ENCODE results near the gene LY6G6D.

DNA sequence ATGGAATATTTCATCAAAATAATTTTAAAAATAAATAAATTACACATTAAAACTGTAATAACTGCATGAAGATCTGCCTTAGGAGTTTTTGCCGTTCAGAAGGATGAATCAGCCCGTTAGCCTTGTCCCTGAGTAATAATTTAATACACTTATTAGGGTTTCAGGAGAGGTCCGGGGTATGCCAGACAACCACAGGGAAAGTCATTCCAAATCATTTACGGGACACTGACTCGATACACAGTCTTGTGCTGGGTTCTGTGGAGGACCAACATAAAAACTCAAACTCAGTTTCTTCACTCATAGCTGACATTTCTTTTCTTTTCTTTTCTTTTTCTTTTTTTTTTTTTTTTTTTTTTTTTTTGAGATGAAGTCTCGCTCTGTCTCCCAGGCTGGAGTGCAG, 9.2 kb upstream of the LY6G6D start:
- TF ChIP-seq, protein P1, sequence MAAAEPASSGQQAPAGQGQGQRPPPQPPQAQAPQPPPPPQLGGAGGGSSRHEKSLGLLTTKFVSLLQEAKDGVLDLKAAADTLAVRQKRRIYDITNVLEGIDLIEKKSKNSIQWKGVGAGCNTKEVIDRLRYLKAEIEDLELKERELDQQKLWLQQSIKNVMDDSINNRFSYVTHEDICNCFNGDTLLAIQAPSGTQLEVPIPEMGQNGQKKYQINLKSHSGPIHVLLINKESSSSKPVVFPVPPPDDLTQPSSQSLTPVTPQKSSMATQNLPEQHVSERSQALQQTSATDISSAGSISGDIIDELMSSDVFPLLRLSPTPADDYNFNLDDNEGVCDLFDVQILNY (CRISPR knock-in tag; IDR thresholded peaks at IDR 0.05): no peak
- TF ChIP-seq, protein P2, sequence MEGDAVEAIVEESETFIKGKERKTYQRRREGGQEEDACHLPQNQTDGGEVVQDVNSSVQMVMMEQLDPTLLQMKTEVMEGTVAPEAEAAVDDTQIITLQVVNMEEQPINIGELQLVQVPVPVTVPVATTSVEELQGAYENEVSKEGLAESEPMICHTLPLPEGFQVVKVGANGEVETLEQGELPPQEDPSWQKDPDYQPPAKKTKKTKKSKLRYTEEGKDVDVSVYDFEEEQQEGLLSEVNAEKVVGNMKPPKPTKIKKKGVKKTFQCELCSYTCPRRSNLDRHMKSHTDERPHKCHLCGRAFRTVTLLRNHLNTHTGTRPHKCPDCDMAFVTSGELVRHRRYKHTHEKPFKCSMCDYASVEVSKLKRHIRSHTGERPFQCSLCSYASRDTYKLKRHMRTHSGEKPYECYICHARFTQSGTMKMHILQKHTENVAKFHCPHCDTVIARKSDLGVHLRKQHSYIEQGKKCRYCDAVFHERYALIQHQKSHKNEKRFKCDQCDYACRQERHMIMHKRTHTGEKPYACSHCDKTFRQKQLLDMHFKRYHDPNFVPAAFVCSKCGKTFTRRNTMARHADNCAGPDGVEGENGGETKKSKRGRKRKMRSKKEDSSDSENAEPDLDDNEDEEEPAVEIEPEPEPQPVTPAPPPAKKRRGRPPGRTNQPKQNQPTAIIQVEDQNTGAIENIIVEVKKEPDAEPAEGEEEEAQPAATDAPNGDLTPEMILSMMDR (IDR thresholded peaks at IDR 0.05): no peak
- no peak for TF ChIP-seq CREB1 (CRISPR knock-in tag; IDR thresholded peaks at IDR 0.05)
- no peak for TF ChIP-seq CBFB (CRISPR knock-in tag; IDR thresholded peaks at IDR 0.05; ENCODE audit: low read depth)
- TF ChIP-seq, protein P3, sequence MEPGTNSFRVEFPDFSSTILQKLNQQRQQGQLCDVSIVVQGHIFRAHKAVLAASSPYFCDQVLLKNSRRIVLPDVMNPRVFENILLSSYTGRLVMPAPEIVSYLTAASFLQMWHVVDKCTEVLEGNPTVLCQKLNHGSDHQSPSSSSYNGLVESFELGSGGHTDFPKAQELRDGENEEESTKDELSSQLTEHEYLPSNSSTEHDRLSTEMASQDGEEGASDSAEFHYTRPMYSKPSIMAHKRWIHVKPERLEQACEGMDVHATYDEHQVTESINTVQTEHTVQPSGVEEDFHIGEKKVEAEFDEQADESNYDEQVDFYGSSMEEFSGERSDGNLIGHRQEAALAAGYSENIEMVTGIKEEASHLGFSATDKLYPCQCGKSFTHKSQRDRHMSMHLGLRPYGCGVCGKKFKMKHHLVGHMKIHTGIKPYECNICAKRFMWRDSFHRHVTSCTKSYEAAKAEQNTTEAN (CRISPR knock-in tag; IDR thresholded peaks at IDR 0.05): no peak
- TF ChIP-seq, protein P4, sequence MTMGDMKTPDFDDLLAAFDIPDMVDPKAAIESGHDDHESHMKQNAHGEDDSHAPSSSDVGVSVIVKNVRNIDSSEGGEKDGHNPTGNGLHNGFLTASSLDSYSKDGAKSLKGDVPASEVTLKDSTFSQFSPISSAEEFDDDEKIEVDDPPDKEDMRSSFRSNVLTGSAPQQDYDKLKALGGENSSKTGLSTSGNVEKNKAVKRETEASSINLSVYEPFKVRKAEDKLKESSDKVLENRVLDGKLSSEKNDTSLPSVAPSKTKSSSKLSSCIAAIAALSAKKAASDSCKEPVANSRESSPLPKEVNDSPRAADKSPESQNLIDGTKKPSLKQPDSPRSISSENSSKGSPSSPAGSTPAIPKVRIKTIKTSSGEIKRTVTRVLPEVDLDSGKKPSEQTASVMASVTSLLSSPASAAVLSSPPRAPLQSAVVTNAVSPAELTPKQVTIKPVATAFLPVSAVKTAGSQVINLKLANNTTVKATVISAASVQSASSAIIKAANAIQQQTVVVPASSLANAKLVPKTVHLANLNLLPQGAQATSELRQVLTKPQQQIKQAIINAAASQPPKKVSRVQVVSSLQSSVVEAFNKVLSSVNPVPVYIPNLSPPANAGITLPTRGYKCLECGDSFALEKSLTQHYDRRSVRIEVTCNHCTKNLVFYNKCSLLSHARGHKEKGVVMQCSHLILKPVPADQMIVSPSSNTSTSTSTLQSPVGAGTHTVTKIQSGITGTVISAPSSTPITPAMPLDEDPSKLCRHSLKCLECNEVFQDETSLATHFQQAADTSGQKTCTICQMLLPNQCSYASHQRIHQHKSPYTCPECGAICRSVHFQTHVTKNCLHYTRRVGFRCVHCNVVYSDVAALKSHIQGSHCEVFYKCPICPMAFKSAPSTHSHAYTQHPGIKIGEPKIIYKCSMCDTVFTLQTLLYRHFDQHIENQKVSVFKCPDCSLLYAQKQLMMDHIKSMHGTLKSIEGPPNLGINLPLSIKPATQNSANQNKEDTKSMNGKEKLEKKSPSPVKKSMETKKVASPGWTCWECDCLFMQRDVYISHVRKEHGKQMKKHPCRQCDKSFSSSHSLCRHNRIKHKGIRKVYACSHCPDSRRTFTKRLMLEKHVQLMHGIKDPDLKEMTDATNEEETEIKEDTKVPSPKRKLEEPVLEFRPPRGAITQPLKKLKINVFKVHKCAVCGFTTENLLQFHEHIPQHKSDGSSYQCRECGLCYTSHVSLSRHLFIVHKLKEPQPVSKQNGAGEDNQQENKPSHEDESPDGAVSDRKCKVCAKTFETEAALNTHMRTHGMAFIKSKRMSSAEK (CRISPR knock-in tag; IDR thresholded peaks at IDR 0.05; ENCODE audit: borderline replicate concordance): no peak
- TF ChIP-seq ELF4 (CRISPR knock-in tag; IDR thresholded peaks at IDR 0.05; ENCODE audit: low read depth): no peak
- no peak for TF ChIP-seq SP1 (CRISPR knock-in tag; conservative IDR thresholded peaks at IDR 0.05)
- no peak for TF ChIP-seq ZNF416 (CRISPR knock-in tag; IDR thresholded peaks at IDR 0.05)
- no peak for TF ChIP-seq NFE2L1 (CRISPR knock-in tag; IDR thresholded peaks at IDR 0.05)
- TF ChIP-seq, protein P5, sequence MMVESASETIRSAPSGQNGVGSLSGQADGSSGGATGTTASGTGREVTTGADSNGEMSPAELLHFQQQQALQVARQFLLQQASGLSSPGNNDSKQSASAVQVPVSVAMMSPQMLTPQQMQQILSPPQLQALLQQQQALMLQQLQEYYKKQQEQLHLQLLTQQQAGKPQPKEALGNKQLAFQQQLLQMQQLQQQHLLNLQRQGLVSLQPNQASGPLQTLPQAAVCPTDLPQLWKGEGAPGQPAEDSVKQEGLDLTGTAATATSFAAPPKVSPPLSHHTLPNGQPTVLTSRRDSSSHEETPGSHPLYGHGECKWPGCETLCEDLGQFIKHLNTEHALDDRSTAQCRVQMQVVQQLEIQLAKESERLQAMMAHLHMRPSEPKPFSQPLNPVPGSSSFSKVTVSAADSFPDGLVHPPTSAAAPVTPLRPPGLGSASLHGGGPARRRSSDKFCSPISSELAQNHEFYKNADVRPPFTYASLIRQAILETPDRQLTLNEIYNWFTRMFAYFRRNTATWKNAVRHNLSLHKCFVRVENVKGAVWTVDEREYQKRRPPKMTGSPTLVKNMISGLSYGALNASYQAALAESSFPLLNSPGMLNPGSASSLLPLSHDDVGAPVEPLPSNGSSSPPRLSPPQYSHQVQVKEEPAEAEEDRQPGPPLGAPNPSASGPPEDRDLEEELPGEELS (CRISPR knock-in tag; IDR thresholded peaks at IDR 0.05): no peak
- no peak for TF ChIP-seq FOXJ3 (CRISPR knock-in tag; IDR thresholded peaks at IDR 0.05; ENCODE audit: borderline replicate concordance)
- TF ChIP-seq, protein P6, sequence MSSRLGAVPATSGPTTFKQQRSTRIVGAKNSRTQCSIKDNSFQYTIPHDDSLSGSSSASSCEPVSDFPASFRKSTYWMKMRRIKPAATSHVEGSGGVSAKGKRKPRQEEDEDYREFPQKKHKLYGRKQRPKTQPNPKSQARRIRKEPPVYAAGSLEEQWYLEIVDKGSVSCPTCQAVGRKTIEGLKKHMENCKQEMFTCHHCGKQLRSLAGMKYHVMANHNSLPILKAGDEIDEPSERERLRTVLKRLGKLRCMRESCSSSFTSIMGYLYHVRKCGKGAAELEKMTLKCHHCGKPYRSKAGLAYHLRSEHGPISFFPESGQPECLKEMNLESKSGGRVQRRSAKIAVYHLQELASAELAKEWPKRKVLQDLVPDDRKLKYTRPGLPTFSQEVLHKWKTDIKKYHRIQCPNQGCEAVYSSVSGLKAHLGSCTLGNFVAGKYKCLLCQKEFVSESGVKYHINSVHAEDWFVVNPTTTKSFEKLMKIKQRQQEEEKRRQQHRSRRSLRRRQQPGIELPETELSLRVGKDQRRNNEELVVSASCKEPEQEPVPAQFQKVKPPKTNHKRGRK (CRISPR knock-in tag; IDR thresholded peaks at IDR 0.05; ENCODE audit: borderline replicate concordance): no peak
- no peak for TF ChIP-seq IRF2 (CRISPR knock-in tag; IDR thresholded peaks at IDR 0.05; ENCODE audit: borderline replicate concordance, low read depth)

Data from WTC11 (cell line).